ENCODE results near the gene SYT1. TPM values are rescaled to one million over a fixed set of nuclear protein-coding genes. Genes with fewer than 3 reads are reported as not detected.

The SYT1 gene
- total RNA-seq, 1 experiment from 2014 or later, result 44.9 TPM

DNA sequence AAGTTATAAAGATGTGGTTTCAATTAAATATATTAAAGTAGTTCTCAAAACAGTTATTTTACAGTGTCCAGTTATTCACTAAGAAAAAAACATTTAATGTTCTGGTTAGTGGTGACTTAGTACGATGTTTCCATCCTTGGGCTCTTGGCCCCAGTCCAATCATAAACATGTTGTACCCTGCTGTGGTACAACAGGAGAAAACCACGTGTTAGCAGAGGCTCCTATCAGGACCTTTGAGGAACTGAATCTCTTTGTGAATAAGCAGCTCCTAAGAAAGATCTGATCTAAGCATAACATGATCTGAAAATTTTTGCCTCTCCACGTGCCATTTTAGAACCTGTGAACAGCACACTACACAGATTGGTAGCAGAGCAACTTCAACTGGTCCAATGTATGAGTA lies 234.0 kb downstream of the SYT1 start:
- CTCF ChIA-PET, result no interaction called here
- Histone ChIP-seq H3K4me2 (ENCODE audit: low read length) (no peak overlapping the region), H2AFZ (ENCODE audit: low read depth, low read length, poor library complexity, severe bottlenecking) (no peak overlapping the region), H3K4me3 (replicated peaks in 1 of 2; ENCODE audit: low read depth in 1 of 2, low read length in 2 of 2) (no peak overlapping the region), H3K27me3 (ENCODE audit: insufficient read depth, low read length) (no peaks in the 10 kb centered on the region), H3K9ac (ENCODE audit: low read length) (no peak overlapping the region), H3K79me2 (ENCODE audit: insufficient read depth, low read length) (no peaks in the 10 kb centered on the region), H3K4me1 (ENCODE audit: control insufficient read depth in 1 of 2, insufficient read depth in 2 of 2, low read length in 2 of 2) (no peaks in the 10 kb centered on the region), H4K20me1 (ENCODE audit: insufficient read depth) (no peaks in the 10 kb centered on the region; the same call in 1 of the 2 replicates), H3K27ac (ENCODE audit: low read depth, low read length) (no peak overlapping the region), H3K36me3 (ENCODE audit: control insufficient read depth in 1 of 2, insufficient read depth in 2 of 2, low read length in 2 of 2) (no peaks in the 10 kb centered on the region), H3K9me2 (ENCODE audit: insufficient read depth) (no peaks in the 10 kb centered on the region), H3K9me3 (ENCODE audit: control insufficient read depth in 1 of 2, insufficient read depth in 1 of 2, low read depth in 1 of 2, low read length in 2 of 2) (no peaks in the 10 kb centered on the region)
- DNase-seq (ENCODE audit: low read depth, low spot score) (no peak), ATAC-seq (no peak)
- TF ChIP-seq JUND (IDR thresholded peaks at IDR 0.05) (no peak), ZBTB33 (IDR thresholded peaks at IDR 0.05; ENCODE audit: extremely low read depth, insufficient replicate concordance, low read length) (no peak)
- RAD21 ChIA-PET (ENCODE audit: low non-redundant PET in 1 of 2, low total read pairs in 2 of 2, uncharacterized antibody in 2 of 2, unreplicated experiment in 2 of 2), result no interaction called here
- POLR2A ChIA-PET, result no interaction called here
- intact Hi-C loops (cut with micrococcal nuclease), result no loop called here
- BruUV-seq (replicated peaks), result no TSS peak

- H3K27me3 ChIP-seq (ENCODE audit: insufficient read depth, low read length), result no peaks in the 10 kb centered on the region
- TF ChIP-seq REST (IDR thresholded peaks at IDR 0.05; ENCODE audit: low read depth), result no peak
- TF ChIP-seq ELF1 (IDR thresholded peaks at IDR 0.05; ENCODE audit: borderline replicate concordance, low read depth), result no peak
- no peak for TF ChIP-seq SP1 (IDR thresholded peaks at IDR 0.05; ENCODE audit: low read depth)
- TF ChIP-seq TCF7L2 (IDR thresholded peaks at IDR 0.05; ENCODE audit: borderline replicate concordance, extremely low read depth, insufficient read depth, insufficient read length), result no peak
- TF ChIP-seq JUND (IDR thresholded peaks at IDR 0.05), result no peak
- TF ChIP-seq RAD21 (IDR thresholded peaks at IDR 0.05; ENCODE audit: low read depth), result no peak
- no peak for TF ChIP-seq POLR2AphosphoS5 (IDR thresholded peaks at IDR 0.05; ENCODE audit: low read depth, low read length)
- TF ChIP-seq EZH2 (IDR thresholded peaks at IDR 0.05), result no peak
- no peak for TF ChIP-seq YY1 (IDR thresholded peaks at IDR 0.05; ENCODE audit: extremely low read depth, insufficient replicate concordance, low read depth, low read length)
- no peak for TF ChIP-seq FOSL1 (IDR thresholded peaks at IDR 0.05; ENCODE audit: low read depth)
- no peak for TF ChIP-seq ZBTB33 (IDR thresholded peaks at IDR 0.05; ENCODE audit: extremely low read depth, insufficient replicate concordance, low read length)
- no peak for TF ChIP-seq CEBPB (IDR thresholded peaks at IDR 0.05; ENCODE audit: low read depth)
- no peaks in the 10 kb centered on the region for H4K20me1 ChIP-seq (ENCODE audit: insufficient read depth)
- no peaks in the 10 kb centered on the region for H3K79me2 ChIP-seq (ENCODE audit: insufficient read depth, low read length)
- no peak overlapping the region for H3K27ac ChIP-seq (ENCODE audit: low read depth, low read length)
- no peaks in the 10 kb centered on the region for H3K4me1 ChIP-seq (ENCODE audit: control insufficient read depth in 1 of 2, insufficient read depth in 2 of 2, low read length in 2 of 2)
- POLR2A ChIA-PET, result no interaction called here
- no peak overlapping the region for H3K4me3 ChIP-seq (replicated peaks in 1 of 2; ENCODE audit: low read depth in 1 of 2, low read length in 2 of 2)
- intact Hi-C loops (cut with micrococcal nuclease), result no loop called here
- H2AFZ ChIP-seq (ENCODE audit: low read depth, low read length, poor library complexity, severe bottlenecking), result no peak overlapping the region
- H3K9me3 ChIP-seq (ENCODE audit: control insufficient read depth in 1 of 2, insufficient read depth in 1 of 2, low read depth in 1 of 2, low read length in 2 of 2), result no peaks in the 10 kb centered on the region
- ATAC-seq, result no peak
- BruUV-seq (replicated peaks), result no TSS peak
- H3K9ac ChIP-seq (ENCODE audit: low read length), result no peak overlapping the region
- CTCF ChIA-PET, result no interaction called here
- H3K9me2 ChIP-seq (ENCODE audit: insufficient read depth), result 0 out of 2 replicates have a peak, but pooled peaks cover 4% of the 10 kb centered on the region
- no peak overlapping the region for H3K4me2 ChIP-seq (ENCODE audit: low read length)
- DNase-seq (ENCODE audit: low read depth, low spot score), result no peak
- H3K36me3 ChIP-seq (ENCODE audit: control insufficient read depth in 1 of 2, insufficient read depth in 2 of 2, low read length in 2 of 2), result no peaks in the 10 kb centered on the region
- RAD21 ChIA-PET (ENCODE audit: low non-redundant PET in 1 of 2, low total read pairs in 2 of 2, uncharacterized antibody in 2 of 2, unreplicated experiment in 2 of 2), result no interaction called here
Measured at GRCh38 chr12:79108962-79109361, 244.4 kb downstream of the SYT1 start.

Data from HCT116 (cell line).